ENCODE data around the gene CIAO3. TPM values are rescaled to one million over a fixed set of nuclear protein-coding genes. Genes with fewer than 3 reads are reported as not detected.
A peak's percentile ranks its signal among the peaks of the same experiment; 100 is the strongest.
"Not testable (repeated sequence)": the region's sequence is repeated elsewhere in the genome, so short reads cannot be mapped to it uniquely, and the experiment has no call there.

The CIAO3 gene
- polyA plus RNA-seq, 1 donor from 2014 or later, result 57.8 TPM

DNA sequence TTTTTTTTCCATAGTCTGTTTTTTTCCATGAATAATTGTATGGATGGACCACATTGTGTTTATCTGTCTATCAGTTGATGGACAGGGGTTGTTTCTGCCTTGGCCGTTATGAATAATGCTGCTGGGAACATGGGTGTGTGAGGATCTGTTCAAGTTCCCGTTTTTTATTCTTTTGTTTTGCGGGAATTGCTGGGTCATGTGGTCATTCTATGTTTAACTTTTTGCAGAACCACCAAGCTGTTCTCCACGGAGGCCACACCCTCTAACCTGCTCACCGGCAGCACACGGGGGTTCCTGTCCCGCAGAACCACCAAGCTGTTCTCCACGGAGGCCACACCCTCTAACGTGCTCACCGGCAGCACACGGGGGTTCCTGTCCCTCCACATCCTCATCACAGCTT is 13.9 kb upstream of the CIAO3 start:
- no peak overlapping the region for H3K4me2 ChIP-seq (ENCODE audit: low read length)
- TF ChIP-seq TAF1 (IDR thresholded peaks at IDR 0.05; ENCODE audit: low read depth) (no peak), EP300 (conservative IDR thresholded peaks at IDR 0.05; ENCODE audit: poor library complexity, severe bottlenecking) (no peak), MXI1 (conservative IDR thresholded peaks at IDR 0.05; ENCODE audit: poor library complexity, severe bottlenecking) (no peak), EZH2 (IDR thresholded peaks at IDR 0.05; ENCODE audit: borderline replicate concordance, insufficient read depth, low read length, poor library complexity, severe bottlenecking) (no peak), RAD21 (conservative IDR thresholded peaks at IDR 0.05) (no peak), SMC3 (conservative IDR thresholded peaks at IDR 0.05; ENCODE audit: poor library complexity) (no peak), POLR2AphosphoS5 (IDR thresholded peaks at IDR 0.05) (no peak)
- TF ChIP-seq, protein P1, sequence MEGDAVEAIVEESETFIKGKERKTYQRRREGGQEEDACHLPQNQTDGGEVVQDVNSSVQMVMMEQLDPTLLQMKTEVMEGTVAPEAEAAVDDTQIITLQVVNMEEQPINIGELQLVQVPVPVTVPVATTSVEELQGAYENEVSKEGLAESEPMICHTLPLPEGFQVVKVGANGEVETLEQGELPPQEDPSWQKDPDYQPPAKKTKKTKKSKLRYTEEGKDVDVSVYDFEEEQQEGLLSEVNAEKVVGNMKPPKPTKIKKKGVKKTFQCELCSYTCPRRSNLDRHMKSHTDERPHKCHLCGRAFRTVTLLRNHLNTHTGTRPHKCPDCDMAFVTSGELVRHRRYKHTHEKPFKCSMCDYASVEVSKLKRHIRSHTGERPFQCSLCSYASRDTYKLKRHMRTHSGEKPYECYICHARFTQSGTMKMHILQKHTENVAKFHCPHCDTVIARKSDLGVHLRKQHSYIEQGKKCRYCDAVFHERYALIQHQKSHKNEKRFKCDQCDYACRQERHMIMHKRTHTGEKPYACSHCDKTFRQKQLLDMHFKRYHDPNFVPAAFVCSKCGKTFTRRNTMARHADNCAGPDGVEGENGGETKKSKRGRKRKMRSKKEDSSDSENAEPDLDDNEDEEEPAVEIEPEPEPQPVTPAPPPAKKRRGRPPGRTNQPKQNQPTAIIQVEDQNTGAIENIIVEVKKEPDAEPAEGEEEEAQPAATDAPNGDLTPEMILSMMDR (IDR thresholded peaks at IDR 0.05; ENCODE audit: poor library complexity, severe bottlenecking), result no peak
- TF ChIP-seq, protein P2, sequence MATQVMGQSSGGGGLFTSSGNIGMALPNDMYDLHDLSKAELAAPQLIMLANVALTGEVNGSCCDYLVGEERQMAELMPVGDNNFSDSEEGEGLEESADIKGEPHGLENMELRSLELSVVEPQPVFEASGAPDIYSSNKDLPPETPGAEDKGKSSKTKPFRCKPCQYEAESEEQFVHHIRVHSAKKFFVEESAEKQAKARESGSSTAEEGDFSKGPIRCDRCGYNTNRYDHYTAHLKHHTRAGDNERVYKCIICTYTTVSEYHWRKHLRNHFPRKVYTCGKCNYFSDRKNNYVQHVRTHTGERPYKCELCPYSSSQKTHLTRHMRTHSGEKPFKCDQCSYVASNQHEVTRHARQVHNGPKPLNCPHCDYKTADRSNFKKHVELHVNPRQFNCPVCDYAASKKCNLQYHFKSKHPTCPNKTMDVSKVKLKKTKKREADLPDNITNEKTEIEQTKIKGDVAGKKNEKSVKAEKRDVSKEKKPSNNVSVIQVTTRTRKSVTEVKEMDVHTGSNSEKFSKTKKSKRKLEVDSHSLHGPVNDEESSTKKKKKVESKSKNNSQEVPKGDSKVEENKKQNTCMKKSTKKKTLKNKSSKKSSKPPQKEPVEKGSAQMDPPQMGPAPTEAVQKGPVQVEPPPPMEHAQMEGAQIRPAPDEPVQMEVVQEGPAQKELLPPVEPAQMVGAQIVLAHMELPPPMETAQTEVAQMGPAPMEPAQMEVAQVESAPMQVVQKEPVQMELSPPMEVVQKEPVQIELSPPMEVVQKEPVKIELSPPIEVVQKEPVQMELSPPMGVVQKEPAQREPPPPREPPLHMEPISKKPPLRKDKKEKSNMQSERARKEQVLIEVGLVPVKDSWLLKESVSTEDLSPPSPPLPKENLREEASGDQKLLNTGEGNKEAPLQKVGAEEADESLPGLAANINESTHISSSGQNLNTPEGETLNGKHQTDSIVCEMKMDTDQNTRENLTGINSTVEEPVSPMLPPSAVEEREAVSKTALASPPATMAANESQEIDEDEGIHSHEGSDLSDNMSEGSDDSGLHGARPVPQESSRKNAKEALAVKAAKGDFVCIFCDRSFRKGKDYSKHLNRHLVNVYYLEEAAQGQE (IDR thresholded peaks at IDR 0.05; ENCODE audit: borderline replicate concordance), result no peak
- no peaks in the 10 kb centered on the region for H4K20me1 ChIP-seq (ENCODE audit: insufficient read depth)
- H3F3A ChIP-seq (ENCODE audit: insufficient read depth, low read length, poor library complexity, severe bottlenecking), result no peaks in the 10 kb centered on the region
- no peak overlapping the region for H2AFZ ChIP-seq (ENCODE audit: low read depth, low read length)
- H3K9me3 ChIP-seq (ENCODE audit: low read length), result peaks cover 4% of the 10 kb centered on the region
- no peaks in the 10 kb centered on the region for H3K79me2 ChIP-seq (replicated peaks; ENCODE audit: insufficient read depth, low read length)
- H3K9me2 ChIP-seq (ENCODE audit: insufficient read depth, low read length), result no peaks in the 10 kb centered on the region
- H3K9ac ChIP-seq (ENCODE audit: low read length), result no peak overlapping the region
- no peak overlapping the region for H3K27ac ChIP-seq (ENCODE audit: low read length)
- H3K4me3 ChIP-seq (ENCODE audit: low read length), result no peak overlapping the region
- H3K27me3 ChIP-seq (ENCODE audit: insufficient read depth, low read depth, low read length), result no peaks in the 10 kb centered on the region
- H3K36me3 ChIP-seq (ENCODE audit: insufficient read depth, low read length), result no peaks in the 10 kb centered on the region

DNA sequence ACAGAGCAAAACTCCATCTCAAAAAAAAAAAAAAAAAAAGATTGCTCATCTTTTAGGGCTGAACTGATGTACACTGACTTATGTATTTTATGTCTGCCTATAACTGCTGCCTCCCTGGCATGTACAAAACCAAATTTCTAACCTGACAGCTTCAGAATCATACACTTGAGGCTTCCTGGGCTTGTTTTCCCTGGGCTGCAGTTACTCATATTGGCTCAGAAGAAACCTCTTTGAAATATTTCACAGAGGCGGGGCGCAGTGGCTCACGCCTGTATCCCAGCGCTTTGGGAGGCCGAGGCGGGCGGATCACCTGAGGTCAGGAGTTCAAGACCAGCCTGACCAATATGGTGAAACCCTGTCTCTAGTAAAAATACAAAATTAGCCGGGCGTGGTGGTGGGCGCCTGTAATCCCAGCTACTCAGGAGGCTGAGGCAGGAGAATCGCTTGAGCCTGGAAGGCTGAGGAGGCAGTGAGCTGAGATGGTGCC is 13.4 kb upstream of the CIAO3 start:
- H3K9ac ChIP-seq (ENCODE audit: low read length); H3K9me2 ChIP-seq (ENCODE audit: insufficient read depth, low read length); H3K4me2 ChIP-seq (ENCODE audit: low read length); H3F3A ChIP-seq (ENCODE audit: insufficient read depth, low read length, poor library complexity, severe bottlenecking); H4K20me1 ChIP-seq (ENCODE audit: insufficient read depth); H3K27ac ChIP-seq (ENCODE audit: low read length); H2AFZ ChIP-seq (ENCODE audit: low read depth, low read length); H3K27me3 ChIP-seq (ENCODE audit: insufficient read depth, low read depth, low read length); H3K9me3 ChIP-seq (ENCODE audit: low read length); H3K79me2 ChIP-seq (replicated peaks; ENCODE audit: insufficient read depth, low read length); H3K36me3 ChIP-seq (ENCODE audit: insufficient read depth, low read length); H3K4me3 ChIP-seq (ENCODE audit: low read length): not testable (repeated sequence)

DNA sequence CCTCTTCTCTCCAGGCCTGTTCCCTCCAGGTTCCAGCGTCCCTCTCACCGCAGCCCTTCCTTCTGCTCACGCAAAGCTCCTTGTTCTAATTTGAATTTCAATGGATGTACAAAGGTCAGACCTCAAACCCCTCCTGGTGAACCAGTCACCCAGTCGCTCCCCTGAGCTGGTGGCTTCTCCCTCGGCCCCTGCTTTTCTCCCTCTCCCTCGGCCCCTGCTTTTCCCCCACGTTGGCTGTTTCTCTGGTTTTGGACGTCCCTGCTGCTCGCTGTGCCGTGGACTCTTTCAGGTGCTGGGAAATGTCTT is 11.2 kb upstream of the CIAO3 start:
- Histone ChIP-seq H4K20me1 (ENCODE audit: insufficient read depth) (no peaks in the 10 kb centered on the region), H3K36me3 (ENCODE audit: insufficient read depth, low read length) (no peaks in the 10 kb centered on the region), H3K79me2 (replicated peaks; ENCODE audit: insufficient read depth, low read length) (no peaks in the 10 kb centered on the region), H3K27me3 (ENCODE audit: insufficient read depth, low read depth, low read length) (no peaks in the 10 kb centered on the region), H3K27ac (ENCODE audit: low read length) (no peak overlapping the region), H3K4me3 (ENCODE audit: low read length) (no peak overlapping the region), H2AFZ (ENCODE audit: low read depth, low read length) (no peak overlapping the region), H3K4me2 (ENCODE audit: low read length) (no peak overlapping the region), H3F3A (ENCODE audit: insufficient read depth, low read length, poor library complexity, severe bottlenecking) (no peaks in the 10 kb centered on the region), H3K9me2 (ENCODE audit: insufficient read depth, low read length) (no peaks in the 10 kb centered on the region), H3K9me3 (ENCODE audit: low read length) (peaks cover 4% of the 10 kb centered on the region), H3K9ac (ENCODE audit: low read length) (peak overlapping the region; percentile 29)
- TF ChIP-seq RAD21 (conservative IDR thresholded peaks at IDR 0.05) (no peak), SMC3 (conservative IDR thresholded peaks at IDR 0.05; ENCODE audit: poor library complexity) (no peak), POLR2AphosphoS5 (IDR thresholded peaks at IDR 0.05) (no peak), TAF1 (IDR thresholded peaks at IDR 0.05; ENCODE audit: low read depth) (no peak), EZH2 (IDR thresholded peaks at IDR 0.05; ENCODE audit: borderline replicate concordance, insufficient read depth, low read length, poor library complexity, severe bottlenecking) (no peak), MXI1 (conservative IDR thresholded peaks at IDR 0.05; ENCODE audit: poor library complexity, severe bottlenecking) (no peak), EP300 (conservative IDR thresholded peaks at IDR 0.05; ENCODE audit: poor library complexity, severe bottlenecking) (no peak)
- TF ChIP-seq, protein P1 (IDR thresholded peaks at IDR 0.05; ENCODE audit: poor library complexity, severe bottlenecking), result no peak
- TF ChIP-seq, protein P2 (IDR thresholded peaks at IDR 0.05; ENCODE audit: borderline replicate concordance), result no peak
